HL-60 (cell line): ENCODE results near the gene WDFY4.

Experiments used
- DNase-seq, 2 experiments: peaks; one replicate each; pipeline ENCODE4 v3.0.0-alpha.2; 2010 to 2020; ENCODE audit warnings: low read depth in 1 of 2, low spot score in 1 of 2
- H3K27ac ChIP-seq: fragments of 250-450 bp; sonication (Bioruptor Pico); replicated peaks from 2 replicates; pipeline ENCODE4 v1.5.1; 2020; ENCODE audit warnings: mild to moderate bottlenecking, moderate library complexity
- H3K27me3 ChIP-seq: fragments of 250-450 bp; sonication (Bioruptor Pico); 2 replicates; pipeline ENCODE4 v1.5.1; 2021; ENCODE audit warnings: mild to moderate bottlenecking, moderate library complexity; ENCODE audit not compliant: insufficient read depth, poor library complexity, severe bottlenecking
- H3K4me3 ChIP-seq: replicated peaks from 2 replicates; pipeline ENCODE4 v1.5.1; 2011; ENCODE audit warnings: mild to moderate bottlenecking, control low read depth, low read length; ENCODE audit not compliant: insufficient read depth
- CTCF ChIP-seq: IDR thresholded peaks from one replicate; pipeline ENCODE4 v1.5.1; 2011; ENCODE audit warnings: low read length, control low read depth, inconsistent platforms; ENCODE audit not compliant: insufficient read depth
- GABPA ChIP-seq: IDR thresholded peaks from 2 replicates; pipeline ENCODE4 v1.6.1; 2012; ENCODE audit warnings: low read depth
- POLR2AphosphoS5 ChIP-seq: IDR thresholded peaks from 2 replicates; pipeline ENCODE4 v1.6.1; 2012; ENCODE audit warnings: low read depth
- REST ChIP-seq: IDR thresholded peaks from 2 replicates; pipeline ENCODE4 v1.6.1; 2012; ENCODE audit warnings: low read depth; ENCODE audit not compliant: insufficient replicate concordance
- SPI1 ChIP-seq: IDR thresholded peaks from 2 replicates; pipeline ENCODE4 v1.6.1; 2012; ENCODE audit warnings: low read depth, mild to moderate bottlenecking, borderline replicate concordance

The WDFY4 gene

DNA sequence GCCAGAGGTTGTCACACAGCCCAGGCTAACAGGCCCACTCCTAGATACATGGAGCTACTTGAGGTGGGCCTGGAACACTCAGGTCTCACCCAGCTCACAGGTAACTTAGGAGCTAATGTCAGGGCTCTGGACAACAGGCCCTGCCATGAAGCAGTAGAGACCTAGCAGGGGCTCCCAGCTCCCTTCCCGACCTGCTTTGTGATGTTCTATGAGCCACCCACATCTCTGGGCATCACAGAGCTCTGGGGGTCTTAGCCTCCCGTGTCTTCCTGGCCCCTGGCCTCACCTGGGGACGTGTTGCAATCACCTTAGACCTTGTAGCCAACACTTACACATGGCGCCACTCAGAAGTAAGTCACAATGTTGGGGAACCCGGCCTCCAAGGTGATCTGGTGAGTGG, 12.4 kb downstream of the WDFY4 start:
- Histone ChIP-seq H3K4me3 (no peak overlapping the region), H3K27me3 (no peaks in the 10 kb centered on the region), H3K27ac (no peak overlapping the region)
- TF ChIP-seq REST (no peak), GABPA (no peak), SPI1 (no peak), POLR2AphosphoS5 (no peak), CTCF (no peak)
- DNase-seq = no peak

GRCh38 chr10:48697821-48698764, 13.4 kb downstream of the WDFY4 start:
- no peak for DNase-seq
- Histone ChIP-seq H3K27ac (no peak overlapping the region), H3K27me3 (no peaks in the 10 kb centered on the region), H3K4me3 (no peak overlapping the region)
- TF ChIP-seq POLR2AphosphoS5 = no peak
- no peak for TF ChIP-seq CTCF
- no peak for TF ChIP-seq GABPA
- TF ChIP-seq SPI1 = no peak
- TF ChIP-seq REST = no peak

- Histone ChIP-seq H3K27ac (no peak overlapping the region), H3K4me3 (no peak overlapping the region), H3K27me3 (no peaks in the 10 kb centered on the region)
- no peak for DNase-seq
- TF ChIP-seq REST = no peak
- no peak for TF ChIP-seq POLR2AphosphoS5
- no peak for TF ChIP-seq CTCF
- TF ChIP-seq SPI1 = no peak
- no peak for TF ChIP-seq GABPA
Measured at GRCh38 chr10:48699011-48699627, 14.4 kb downstream of the WDFY4 start.
